CD4-positive, alpha-beta T cell (primary cell): ENCODE results near the gene RPN2. TPM values are rescaled to one million over a fixed set of nuclear protein-coding genes. Genes with fewer than 3 reads are reported as not detected.

ENCODE experiments used
- ATAC-seq: fragments of 200-7000 bp; cut with Tn5 transposase; one replicate; pipeline ENCODE4 v1.10.0; 2022; ENCODE audit warnings: mild to moderate bottlenecking; ENCODE audit not compliant: poor library complexity
- CTCF ChIA-PET: fragments of 350-600 bp; sonication (Branson Sonifier 250); formaldehyde crosslinking; loops from one replicate; lab custom pipeline; 2021; ENCODE audit warnings: antibody characterized with exemption, inconsistent platforms; lab: Charles Lee
- POLR2A ChIA-PET: fragments of 350-600 bp; sonication (Branson Sonifier 250); formaldehyde crosslinking; loops from one replicate; lab custom pipeline; 2021; ENCODE audit warnings: antibody characterized with exemption, inconsistent platforms; lab: Charles Lee
- DNase-seq, 14 experiments: peaks; one replicate each; pipeline ENCODE4 v3.0.0-alpha.2; 2013 to 2020; ENCODE audit warnings: mixed read lengths in 2 of 14
- H3K27ac ChIP-seq, 2 donors: one replicate each; pipeline versions ENCODE4 v1.5.1 to v1.7.0; 2013; ENCODE audit warnings: low read length in 2 of 2, low read depth in 1 of 2, mild to moderate bottlenecking in 1 of 2
- H3K27me3 ChIP-seq, 2 experiments: 1 replicate in 1 of 2; 2 replicates in 1 of 2; pipeline versions ENCODE4 v1.6.1 to v1.7.0; 2013; ENCODE audit warnings: low read length in 2 of 2, control low read depth in 1 of 2, mild to moderate bottlenecking in 1 of 2, moderate library complexity in 1 of 2; ENCODE audit not compliant: insufficient read depth in 2 of 2, control insufficient read depth in 1 of 2
- H3K36me3 ChIP-seq: one replicate; pipeline ENCODE4 v1.6.1; 2013; ENCODE audit warnings: low read length, control low read depth; ENCODE audit not compliant: insufficient read depth
- H3K4me1 ChIP-seq: one replicate; pipeline ENCODE4 v1.6.1; 2013; ENCODE audit warnings: low read length, control low read depth; ENCODE audit not compliant: insufficient read depth
- H3K4me3 ChIP-seq: one replicate; pipeline ENCODE4 v1.5.1; 2013; ENCODE audit warnings: mild to moderate bottlenecking, low read length, moderate library complexity
- H3K9me3 ChIP-seq, 2 experiments: 1 replicate in 1 of 2; 2 replicates in 1 of 2; pipeline versions ENCODE4 v1.6.1 to v1.7.0; 2013; ENCODE audit warnings: low read length in 2 of 2, mild to moderate bottlenecking in 2 of 2, control low read depth in 1 of 2, moderate library complexity in 1 of 2; ENCODE audit not compliant: control insufficient read depth in 1 of 2, insufficient read depth in 1 of 2
- H3K27ac Mint-ChIP-seq: one replicate; pipeline ENCODE4 v1.8.0; 2020; ENCODE audit warnings: mixed read lengths
- H3K27me3 Mint-ChIP-seq: one replicate; pipeline ENCODE4 v1.8.0; 2021; ENCODE audit warnings: mixed read lengths
- H3K36me3 Mint-ChIP-seq: one replicate; pipeline ENCODE4 v1.8.0; 2021; ENCODE audit warnings: low read depth, mixed read lengths
- H3K4me1 Mint-ChIP-seq: one replicate; pipeline ENCODE4 v1.8.0; 2021; ENCODE audit warnings: low read depth, mixed read lengths
- H3K4me3 Mint-ChIP-seq: one replicate; pipeline ENCODE4 v1.8.0; 2020; ENCODE audit warnings: mild to moderate bottlenecking, mixed read lengths
- H3K9me3 Mint-ChIP-seq: one replicate; pipeline ENCODE4 v1.8.0; 2020; ENCODE audit warnings: mixed read lengths
- intact Hi-C, 2 experiments: fragments of 100-400 bp; cut with DNase I in 1 of 2; cut with micrococcal nuclease in 1 of 2; formaldehyde crosslinking; loops; one replicate each; pipeline versions ENCODE4 v1.15.1 to v1.9.0; 2023 to 2025; cut with DNase I, micrococcal nuclease
- total RNA-seq, 174 experiments: library from RNA in 2 of 174; stranded (reverse) in 2 of 174; gene quantifications; one replicate each; pipeline ENCODE4 v1.2.3 and lab custom pipeline; 2021 to 2026
- TF ChIP-seq, protein P1 (sequence below): fragments of 200-600 bp; IDR thresholded peaks from one replicate; pipeline ENCODE4 v1.8.0; 2022; ENCODE audit warnings: antibody characterized with exemption, mild to moderate bottlenecking

The RPN2 gene
- total RNA-seq, 2 experiments from 2014 or later: 62.8 to 65.8 TPM

DNA sequence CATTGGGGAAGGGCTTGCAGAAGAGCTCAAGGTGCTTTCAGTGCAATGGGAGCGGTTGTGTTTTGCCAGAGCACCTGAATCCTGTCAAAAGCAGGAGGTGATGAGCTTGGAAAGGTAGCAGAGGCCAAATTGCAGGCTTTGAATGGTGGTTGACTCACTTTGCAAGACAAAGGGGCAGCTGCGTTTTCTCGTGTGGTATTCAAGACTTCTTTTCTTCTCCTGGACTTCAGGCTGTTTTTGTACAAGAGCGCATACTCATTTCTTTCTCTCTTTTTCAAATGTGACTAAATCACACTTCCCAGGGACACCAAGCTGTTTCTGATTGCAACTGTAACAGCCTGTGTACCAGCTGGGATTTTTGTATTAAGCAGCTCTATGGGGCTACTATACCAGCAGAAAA, 50.2 kb downstream of the RPN2 start:
- H3K9me3 ChIP-seq: no peaks in the 10 kb centered on the region
- Mint-ChIP-seq H3K4me1 (no peaks in the 10 kb centered on the region), H3K36me3 (peaks cover 96% of the 10 kb centered on the region), H3K4me3 (no peak overlapping the region), H3K27me3 (no peaks in the 10 kb centered on the region), H3K27ac (no peak overlapping the region), H3K9me3 (no peaks in the 10 kb centered on the region)
- H3K4me3 ChIP-seq: no peak overlapping the region
- no peaks in the 10 kb centered on the region for H3K27me3 ChIP-seq
- intact Hi-C loops: no loop called here
- TF ChIP-seq, protein P1, sequence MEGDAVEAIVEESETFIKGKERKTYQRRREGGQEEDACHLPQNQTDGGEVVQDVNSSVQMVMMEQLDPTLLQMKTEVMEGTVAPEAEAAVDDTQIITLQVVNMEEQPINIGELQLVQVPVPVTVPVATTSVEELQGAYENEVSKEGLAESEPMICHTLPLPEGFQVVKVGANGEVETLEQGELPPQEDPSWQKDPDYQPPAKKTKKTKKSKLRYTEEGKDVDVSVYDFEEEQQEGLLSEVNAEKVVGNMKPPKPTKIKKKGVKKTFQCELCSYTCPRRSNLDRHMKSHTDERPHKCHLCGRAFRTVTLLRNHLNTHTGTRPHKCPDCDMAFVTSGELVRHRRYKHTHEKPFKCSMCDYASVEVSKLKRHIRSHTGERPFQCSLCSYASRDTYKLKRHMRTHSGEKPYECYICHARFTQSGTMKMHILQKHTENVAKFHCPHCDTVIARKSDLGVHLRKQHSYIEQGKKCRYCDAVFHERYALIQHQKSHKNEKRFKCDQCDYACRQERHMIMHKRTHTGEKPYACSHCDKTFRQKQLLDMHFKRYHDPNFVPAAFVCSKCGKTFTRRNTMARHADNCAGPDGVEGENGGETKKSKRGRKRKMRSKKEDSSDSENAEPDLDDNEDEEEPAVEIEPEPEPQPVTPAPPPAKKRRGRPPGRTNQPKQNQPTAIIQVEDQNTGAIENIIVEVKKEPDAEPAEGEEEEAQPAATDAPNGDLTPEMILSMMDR: no peak
- ChIA-PET POLR2A (no interaction called here), CTCF (interaction anchor here (1.4 kb wide), 1 partner anchor 34 kb away, joined by 3 read pairs; no protein-coding TSS in a partner anchor)
- H3K27ac ChIP-seq: no peak overlapping the region
- H3K4me1 ChIP-seq: no peaks in the 10 kb centered on the region
- H3K36me3 ChIP-seq: peaks cover 100% of the 10 kb centered on the region
- DNase-seq (no peak), ATAC-seq (no peak)

DNA sequence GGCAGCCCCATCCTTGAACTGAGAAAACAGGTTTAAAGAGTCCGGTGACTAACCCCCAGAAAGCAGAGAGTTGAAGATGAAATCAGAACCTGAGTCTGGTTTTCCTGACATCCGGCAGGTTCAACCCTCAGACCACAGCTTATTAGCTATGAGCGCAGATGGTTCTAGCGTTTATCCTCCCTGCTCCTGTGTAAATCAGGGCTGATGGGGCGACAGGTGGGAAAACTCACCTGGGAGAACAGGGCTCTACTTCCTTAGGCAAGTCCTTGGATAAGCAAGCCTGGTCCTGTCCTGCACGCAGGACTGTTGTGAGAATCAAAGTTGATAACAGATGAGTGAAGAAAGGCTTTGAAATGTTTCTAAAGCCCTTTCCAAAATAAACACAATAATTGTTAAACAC, 51.1 kb downstream of the RPN2 start:
- no peaks in the 10 kb centered on the region for H3K9me3 ChIP-seq
- Mint-ChIP-seq H3K4me3 (no peak overlapping the region), H3K9me3 (no peaks in the 10 kb centered on the region), H3K4me1 (no peaks in the 10 kb centered on the region), H3K27me3 (no peaks in the 10 kb centered on the region), H3K27ac (no peak overlapping the region), H3K36me3 (peaks cover 96% of the 10 kb centered on the region)
- no peaks in the 10 kb centered on the region for H3K27me3 ChIP-seq
- POLR2A ChIA-PET: no interaction called here
- H3K4me3 ChIP-seq: no peak overlapping the region
- TF ChIP-seq, protein P1: no peak
- no peak for DNase-seq
- H3K27ac ChIP-seq: no peak overlapping the region
- peaks cover 100% of the 10 kb centered on the region for H3K36me3 ChIP-seq
- no peaks in the 10 kb centered on the region for H3K4me1 ChIP-seq
- CTCF ChIA-PET: no interaction called here
- no peak for ATAC-seq
- intact Hi-C loops: no loop called here

DNA sequence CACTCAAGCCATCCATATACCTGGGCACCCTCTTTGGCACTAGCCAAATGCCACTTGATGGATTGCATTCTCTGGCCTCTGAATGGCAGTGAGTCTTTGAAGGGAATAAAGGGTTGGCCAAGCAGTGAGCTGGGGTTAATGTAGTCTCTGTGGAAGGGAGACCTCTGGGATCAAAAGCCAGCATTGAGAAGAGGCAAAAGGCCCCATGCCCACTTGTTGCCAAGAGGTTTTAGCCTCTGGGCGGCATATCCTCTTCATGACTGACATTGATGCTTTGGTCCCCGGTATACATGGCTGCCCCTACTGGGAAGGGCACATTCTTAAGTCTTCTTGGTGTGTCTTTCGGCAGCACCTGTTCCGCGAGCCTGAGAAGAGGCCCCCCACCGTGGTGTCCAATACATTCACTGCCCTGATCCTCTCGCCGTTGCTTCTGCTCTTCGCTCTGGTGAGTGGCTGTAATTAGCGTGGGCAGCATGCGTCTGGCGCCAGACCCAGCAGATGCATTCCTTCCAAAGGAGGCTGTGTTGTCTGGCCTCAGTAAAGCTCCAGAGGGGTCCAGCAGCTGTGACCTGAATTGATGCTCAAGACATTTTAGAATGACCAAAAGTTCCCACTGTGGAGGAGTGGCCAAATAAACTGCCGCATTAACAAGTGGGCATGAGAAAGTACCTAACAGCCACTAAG, 53.0 kb downstream of the RPN2 start:
- H3K27ac ChIP-seq: no peak overlapping the region
- Mint-ChIP-seq H3K4me1 (no peaks in the 10 kb centered on the region), H3K27me3 (no peaks in the 10 kb centered on the region), H3K9me3 (no peaks in the 10 kb centered on the region), H3K36me3 (peaks cover 97% of the 10 kb centered on the region), H3K4me3 (no peak overlapping the region), H3K27ac (no peak overlapping the region)
- ChIA-PET CTCF (no interaction called here), POLR2A (no interaction called here)
- TF ChIP-seq, protein P1: no peak
- H3K4me1 ChIP-seq: no peaks in the 10 kb centered on the region
- intact Hi-C loops: no loop called here
- H3K9me3 ChIP-seq: no peaks in the 10 kb centered on the region
- ATAC-seq (no peak), DNase-seq (no peak)
- no peaks in the 10 kb centered on the region for H3K27me3 ChIP-seq
- peaks cover 99% of the 10 kb centered on the region for H3K36me3 ChIP-seq
- H3K4me3 ChIP-seq: no peak overlapping the region
